ENCODE measurements around the gene ARSJ. TPM values are rescaled to one million over a fixed set of nuclear protein-coding genes. Genes with fewer than 3 reads are reported as not detected.

ARSJ gene
- total RNA-seq, 1 donor, result 23.8 TPM

DNA sequence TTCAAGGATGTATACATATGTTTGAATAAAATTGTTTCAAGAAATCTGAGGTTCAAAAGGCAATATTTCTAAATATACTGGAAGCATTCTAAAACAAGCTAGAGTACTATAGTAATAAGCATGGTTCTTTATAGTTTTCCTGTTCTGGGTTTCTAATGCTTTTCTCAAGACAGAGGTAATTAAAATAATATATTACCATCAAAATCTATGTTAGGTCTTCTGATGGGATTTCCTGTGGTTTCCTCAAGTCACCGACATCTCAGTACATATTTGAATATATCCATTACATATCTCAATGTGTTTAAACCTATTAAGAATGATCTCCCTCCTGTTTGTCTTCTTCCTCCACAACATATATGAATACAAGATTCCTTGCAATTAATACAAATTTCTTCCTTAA lies 25.6 kb downstream of the ARSJ start:
- no peak for DNase-seq (ENCODE audit: low read depth)
- TF ChIP-seq, protein P1, sequence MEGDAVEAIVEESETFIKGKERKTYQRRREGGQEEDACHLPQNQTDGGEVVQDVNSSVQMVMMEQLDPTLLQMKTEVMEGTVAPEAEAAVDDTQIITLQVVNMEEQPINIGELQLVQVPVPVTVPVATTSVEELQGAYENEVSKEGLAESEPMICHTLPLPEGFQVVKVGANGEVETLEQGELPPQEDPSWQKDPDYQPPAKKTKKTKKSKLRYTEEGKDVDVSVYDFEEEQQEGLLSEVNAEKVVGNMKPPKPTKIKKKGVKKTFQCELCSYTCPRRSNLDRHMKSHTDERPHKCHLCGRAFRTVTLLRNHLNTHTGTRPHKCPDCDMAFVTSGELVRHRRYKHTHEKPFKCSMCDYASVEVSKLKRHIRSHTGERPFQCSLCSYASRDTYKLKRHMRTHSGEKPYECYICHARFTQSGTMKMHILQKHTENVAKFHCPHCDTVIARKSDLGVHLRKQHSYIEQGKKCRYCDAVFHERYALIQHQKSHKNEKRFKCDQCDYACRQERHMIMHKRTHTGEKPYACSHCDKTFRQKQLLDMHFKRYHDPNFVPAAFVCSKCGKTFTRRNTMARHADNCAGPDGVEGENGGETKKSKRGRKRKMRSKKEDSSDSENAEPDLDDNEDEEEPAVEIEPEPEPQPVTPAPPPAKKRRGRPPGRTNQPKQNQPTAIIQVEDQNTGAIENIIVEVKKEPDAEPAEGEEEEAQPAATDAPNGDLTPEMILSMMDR (IDR thresholded peaks at IDR 0.05; ENCODE audit: insufficient read depth, low read length), result no peak
- H3K4me3 ChIP-seq (ENCODE audit: low read depth, low read length), result no peak overlapping the region

DNA sequence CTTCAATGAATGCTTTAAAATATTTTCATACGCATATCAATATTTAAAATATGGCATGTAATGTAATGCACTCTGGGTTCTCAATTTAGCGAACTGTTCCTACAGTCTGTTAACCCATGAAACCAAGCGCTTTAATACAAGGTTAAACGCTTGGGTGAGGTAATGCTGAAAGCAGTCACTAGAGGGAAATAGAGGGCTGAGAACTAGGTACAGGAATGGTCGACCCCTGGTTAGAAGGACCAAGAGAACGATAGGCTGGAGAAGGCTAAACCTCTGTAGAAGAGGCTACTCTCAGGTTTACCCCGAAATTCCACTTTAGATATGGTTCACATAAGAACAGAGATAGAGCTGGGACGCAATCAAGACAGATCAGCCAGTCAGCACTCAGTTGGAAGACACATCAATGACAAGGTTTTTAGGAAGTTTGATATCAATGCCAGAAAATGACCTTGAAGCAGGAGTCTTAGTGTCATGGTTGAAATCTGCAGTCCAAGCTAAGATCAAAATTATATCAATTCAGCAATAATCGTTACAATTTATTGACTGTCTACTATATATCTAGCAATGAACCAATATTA lies 26.9 kb downstream of the ARSJ start:
- TF ChIP-seq, protein P1 (IDR thresholded peaks at IDR 0.05; ENCODE audit: insufficient read depth, low read length), result peak; percentile 74
- DNase-seq (ENCODE audit: low read depth), result peak; percentile 63
- no peak overlapping the region for H3K4me3 ChIP-seq (ENCODE audit: low read depth, low read length)

DNA sequence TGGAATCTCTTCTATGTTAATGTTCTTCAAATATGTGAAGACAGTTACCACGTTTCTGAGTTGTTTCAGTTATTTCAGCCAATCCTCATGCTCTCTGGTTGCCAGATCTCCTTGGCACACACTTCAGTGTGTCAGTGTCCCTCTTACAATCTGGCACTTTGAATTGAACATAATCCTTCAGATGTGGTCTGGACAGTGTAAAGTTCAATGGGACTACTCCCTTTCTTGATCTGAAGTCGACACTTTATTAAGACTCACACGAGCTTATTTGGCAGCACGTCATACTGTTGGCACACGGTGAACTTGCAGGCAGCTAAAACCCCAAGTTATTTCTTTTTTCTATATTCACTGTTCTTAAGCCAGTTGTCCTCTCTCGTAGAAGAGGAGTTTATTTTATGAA lies 28.2 kb downstream of the ARSJ start:
- DNase-seq (ENCODE audit: low read depth), result peak; percentile 93
- peak overlapping the region; percentile 9 for H3K4me3 ChIP-seq (ENCODE audit: low read depth, low read length)
- TF ChIP-seq, protein P1 (IDR thresholded peaks at IDR 0.05; ENCODE audit: insufficient read depth, low read length), result no peak

DNA sequence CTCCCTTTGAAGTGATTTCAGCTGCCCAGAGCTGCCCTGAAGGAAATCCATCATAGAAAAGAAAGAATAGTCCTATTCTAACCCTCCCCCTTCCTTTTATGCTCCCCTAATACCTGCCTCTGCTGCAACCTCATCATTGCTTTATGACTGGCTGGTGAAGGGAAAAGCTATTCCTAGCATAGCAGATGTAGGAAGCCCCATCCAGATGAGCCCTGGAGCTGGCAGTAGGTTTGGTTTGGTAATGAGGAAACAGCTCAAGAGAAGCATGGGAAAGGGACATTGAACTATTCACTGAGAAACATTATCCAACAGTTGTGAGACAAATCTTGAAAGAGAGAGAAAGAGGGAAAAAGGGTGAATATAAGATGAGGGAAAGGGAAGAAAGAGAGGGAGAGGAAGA lies 29.2 kb downstream of the ARSJ start:
- TF ChIP-seq, protein P1 (IDR thresholded peaks at IDR 0.05; ENCODE audit: insufficient read depth, low read length), result no peak
- H3K4me3 ChIP-seq (ENCODE audit: low read depth, low read length), result no peak overlapping the region
- DNase-seq (ENCODE audit: low read depth), result no peak

DNA sequence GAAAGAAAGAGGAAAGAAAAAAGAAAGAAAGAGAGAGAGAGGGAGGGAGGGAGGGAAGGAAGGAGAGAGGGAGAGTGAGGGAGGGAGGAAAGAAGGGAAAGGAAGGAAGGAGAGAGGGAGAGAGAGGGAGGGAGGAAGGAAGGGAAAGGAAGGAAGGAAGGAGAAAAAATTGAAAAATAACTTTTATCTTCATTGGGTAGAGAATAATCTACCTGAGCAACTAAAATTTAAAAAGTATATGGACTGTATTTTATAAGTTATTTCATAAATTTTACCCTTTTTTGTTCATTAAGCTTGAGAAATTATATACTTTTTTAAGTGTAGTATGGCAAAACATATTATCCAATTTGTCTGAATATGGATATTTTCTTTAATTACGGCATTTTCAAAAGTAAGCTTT lies 32.0 kb downstream of the ARSJ start:
- no peak for DNase-seq (ENCODE audit: low read depth)
- TF ChIP-seq, protein P1 (IDR thresholded peaks at IDR 0.05; ENCODE audit: insufficient read depth, low read length), result no peak
- no peak overlapping the region for H3K4me3 ChIP-seq (ENCODE audit: low read depth, low read length)

DNA sequence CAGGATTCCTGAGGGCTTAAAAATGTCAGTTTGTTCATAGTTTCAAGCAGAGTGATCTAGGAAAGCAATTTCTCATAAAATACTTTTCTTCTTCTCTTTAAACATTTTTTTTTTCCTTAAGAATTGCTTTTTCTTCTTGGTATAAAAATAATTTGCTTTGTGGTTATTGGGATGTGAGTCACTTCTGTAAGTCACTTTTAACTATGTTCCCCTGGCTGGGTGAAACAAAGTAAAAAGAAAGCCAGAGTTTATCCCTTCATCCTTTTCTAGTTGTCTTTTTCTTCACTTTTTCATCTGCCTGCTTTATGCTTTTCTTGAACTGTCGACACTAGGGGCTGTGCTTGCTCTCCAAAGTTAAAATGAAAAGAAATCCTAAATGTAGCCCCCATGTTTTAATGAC lies 33.5 kb downstream of the ARSJ start:
- DNase-seq (ENCODE audit: low read depth), result peak; percentile 52
- H3K4me3 ChIP-seq (ENCODE audit: low read depth, low read length), result no peak overlapping the region
- TF ChIP-seq, protein P1 (IDR thresholded peaks at IDR 0.05; ENCODE audit: insufficient read depth, low read length), result no peak

DNA sequence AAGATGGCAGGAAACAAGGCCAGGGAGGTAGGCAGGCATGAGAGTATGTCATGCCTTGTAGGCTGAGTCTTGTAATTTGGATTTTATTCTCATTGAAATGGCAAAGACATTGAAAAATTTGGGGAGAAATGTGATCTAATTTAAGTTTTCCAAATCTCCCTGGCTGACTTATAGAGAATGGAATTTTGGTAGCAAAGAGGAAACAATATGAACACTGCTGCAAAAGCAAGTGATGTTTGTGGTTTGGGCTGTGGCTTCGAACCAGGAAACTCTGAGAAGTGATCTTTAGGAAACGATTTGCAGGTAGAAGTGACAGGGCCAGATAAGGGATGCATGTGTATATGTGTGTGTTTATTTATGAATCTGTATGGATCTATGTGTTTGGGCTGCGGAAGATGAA lies 35.6 kb downstream of the ARSJ start:
- DNase-seq (ENCODE audit: low read depth), result peak; percentile 68
- TF ChIP-seq, protein P1 (IDR thresholded peaks at IDR 0.05; ENCODE audit: insufficient read depth, low read length), result no peak
- no peak overlapping the region for H3K4me3 ChIP-seq (ENCODE audit: low read depth, low read length)
